ENCODE results near the gene ALPL. TPM values are rescaled to one million over a fixed set of nuclear protein-coding genes. Genes with fewer than 3 reads are reported as not detected.

The ALPL gene
- total RNA-seq, 4 donors from 2014 or later: 2.8 to 6.4 (median 4.4) TPM

DNA sequence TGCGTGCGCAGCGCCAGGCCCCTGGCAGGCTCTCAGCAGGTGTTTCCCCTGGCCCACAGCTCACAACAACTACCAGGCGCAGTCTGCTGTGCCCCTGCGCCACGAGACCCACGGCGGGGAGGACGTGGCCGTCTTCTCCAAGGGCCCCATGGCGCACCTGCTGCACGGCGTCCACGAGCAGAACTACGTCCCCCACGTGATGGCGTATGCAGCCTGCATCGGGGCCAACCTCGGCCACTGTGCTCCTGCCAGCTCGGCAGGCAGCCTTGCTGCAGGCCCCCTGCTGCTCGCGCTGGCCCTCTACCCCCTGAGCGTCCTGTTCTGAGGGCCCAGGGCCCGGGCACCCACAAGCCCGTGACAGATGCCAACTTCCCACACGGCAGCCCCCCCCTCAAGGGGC, 68.1 kb downstream of the ALPL start:
- TF ChIP-seq, protein P1, sequence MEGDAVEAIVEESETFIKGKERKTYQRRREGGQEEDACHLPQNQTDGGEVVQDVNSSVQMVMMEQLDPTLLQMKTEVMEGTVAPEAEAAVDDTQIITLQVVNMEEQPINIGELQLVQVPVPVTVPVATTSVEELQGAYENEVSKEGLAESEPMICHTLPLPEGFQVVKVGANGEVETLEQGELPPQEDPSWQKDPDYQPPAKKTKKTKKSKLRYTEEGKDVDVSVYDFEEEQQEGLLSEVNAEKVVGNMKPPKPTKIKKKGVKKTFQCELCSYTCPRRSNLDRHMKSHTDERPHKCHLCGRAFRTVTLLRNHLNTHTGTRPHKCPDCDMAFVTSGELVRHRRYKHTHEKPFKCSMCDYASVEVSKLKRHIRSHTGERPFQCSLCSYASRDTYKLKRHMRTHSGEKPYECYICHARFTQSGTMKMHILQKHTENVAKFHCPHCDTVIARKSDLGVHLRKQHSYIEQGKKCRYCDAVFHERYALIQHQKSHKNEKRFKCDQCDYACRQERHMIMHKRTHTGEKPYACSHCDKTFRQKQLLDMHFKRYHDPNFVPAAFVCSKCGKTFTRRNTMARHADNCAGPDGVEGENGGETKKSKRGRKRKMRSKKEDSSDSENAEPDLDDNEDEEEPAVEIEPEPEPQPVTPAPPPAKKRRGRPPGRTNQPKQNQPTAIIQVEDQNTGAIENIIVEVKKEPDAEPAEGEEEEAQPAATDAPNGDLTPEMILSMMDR (IDR thresholded peaks at IDR 0.05): no peak
- TF ChIP-seq POLR2A (IDR thresholded peaks at IDR 0.05): no peak
- Histone ChIP-seq H3K4me1 (no peaks in the 10 kb centered on the region), H3K36me3 (no peaks in the 10 kb centered on the region), H3K9me3 (no peaks in the 10 kb centered on the region), H3K27ac (no peak overlapping the region), H3K4me3 (no peak overlapping the region), H3K27me3 (no peaks in the 10 kb centered on the region)
- no peak for DNase-seq
- intact Hi-C loops (cut with DNase I; ENCODE audit: low total_unique reads): no loop called here

DNA sequence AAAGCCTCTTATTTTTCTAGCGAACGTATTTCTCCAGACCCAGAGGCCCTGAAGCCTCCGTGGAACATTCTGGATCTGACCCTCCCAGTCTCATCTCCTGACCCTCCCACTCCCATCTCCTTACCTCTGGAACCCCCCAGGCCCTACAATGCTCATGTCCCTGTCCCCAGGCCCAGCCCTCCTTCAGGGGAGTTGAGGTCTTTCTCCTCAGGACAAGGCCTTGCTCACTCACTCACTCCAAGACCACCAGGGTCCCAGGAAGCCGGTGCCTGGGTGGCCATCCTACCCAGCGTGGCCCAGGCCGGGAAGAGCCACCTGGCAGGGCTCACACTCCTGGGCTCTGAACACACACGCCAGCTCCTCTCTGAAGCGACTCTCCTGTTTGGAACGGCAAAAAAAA, 68.7 kb downstream of the ALPL start:
- TF ChIP-seq, protein P1 (IDR thresholded peaks at IDR 0.05): no peak
- TF ChIP-seq POLR2A (IDR thresholded peaks at IDR 0.05): no peak
- no peaks in the 10 kb centered on the region for H3K4me1 ChIP-seq
- no peak overlapping the region for H3K27ac ChIP-seq
- no peak for DNase-seq
- H3K4me3 ChIP-seq: no peak overlapping the region
- no peaks in the 10 kb centered on the region for H3K9me3 ChIP-seq
- no peaks in the 10 kb centered on the region for H3K36me3 ChIP-seq
- intact Hi-C loops (cut with DNase I; ENCODE audit: low total_unique reads): no loop called here
- H3K27me3 ChIP-seq: no peaks in the 10 kb centered on the region

DNA sequence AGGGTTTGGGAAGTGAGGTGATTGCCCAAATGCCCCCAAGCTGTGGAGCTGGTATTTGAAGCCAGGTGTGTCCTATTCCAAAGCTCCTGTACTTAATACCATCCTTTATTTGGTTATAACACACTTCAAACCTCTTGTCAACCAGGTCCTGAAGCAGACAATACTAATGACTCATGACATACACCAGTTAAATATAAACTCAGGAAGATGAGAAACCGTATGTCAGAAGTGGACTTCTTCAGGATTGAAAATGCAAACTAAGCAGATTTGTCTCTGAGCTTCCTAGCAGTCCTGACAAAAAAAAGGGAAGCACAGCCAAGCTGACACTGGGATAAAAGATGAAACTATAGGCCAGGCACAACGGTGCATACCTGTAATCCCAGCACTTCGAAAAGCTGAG, 70.6 kb downstream of the ALPL start:
- no peak for DNase-seq
- intact Hi-C loops (cut with DNase I; ENCODE audit: low total_unique reads): no loop called here
- no peak overlapping the region for H3K4me3 ChIP-seq
- no peak for TF ChIP-seq POLR2A (IDR thresholded peaks at IDR 0.05)
- TF ChIP-seq, protein P1 (IDR thresholded peaks at IDR 0.05): no peak
- H3K27ac ChIP-seq: no peak overlapping the region
- no peaks in the 10 kb centered on the region for H3K27me3 ChIP-seq
- no peaks in the 10 kb centered on the region for H3K9me3 ChIP-seq
- no peaks in the 10 kb centered on the region for H3K4me1 ChIP-seq
- H3K36me3 ChIP-seq: no peaks in the 10 kb centered on the region

DNA sequence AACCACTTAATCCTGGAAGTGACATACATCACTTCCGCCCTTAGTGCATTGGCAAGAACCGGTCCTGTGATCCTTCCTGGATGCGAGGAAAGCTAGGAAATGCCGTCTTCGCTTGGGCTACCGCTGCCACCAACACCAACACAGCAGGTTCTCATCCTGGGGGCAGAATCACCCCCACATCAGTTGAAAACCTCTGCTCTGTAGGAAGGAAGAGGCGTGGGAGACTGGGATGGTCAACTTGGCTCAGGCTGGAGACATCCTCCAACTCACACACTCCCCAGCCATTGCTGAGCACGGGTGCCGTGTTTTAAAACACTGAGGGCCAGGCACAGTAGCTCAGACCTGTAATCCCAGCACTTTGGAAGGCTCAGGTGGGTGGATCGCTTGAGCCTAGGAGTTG, 74.9 kb downstream of the ALPL start:
- TF ChIP-seq, protein P1 (IDR thresholded peaks at IDR 0.05): no peak
- no peak for TF ChIP-seq POLR2A (IDR thresholded peaks at IDR 0.05)

DNA sequence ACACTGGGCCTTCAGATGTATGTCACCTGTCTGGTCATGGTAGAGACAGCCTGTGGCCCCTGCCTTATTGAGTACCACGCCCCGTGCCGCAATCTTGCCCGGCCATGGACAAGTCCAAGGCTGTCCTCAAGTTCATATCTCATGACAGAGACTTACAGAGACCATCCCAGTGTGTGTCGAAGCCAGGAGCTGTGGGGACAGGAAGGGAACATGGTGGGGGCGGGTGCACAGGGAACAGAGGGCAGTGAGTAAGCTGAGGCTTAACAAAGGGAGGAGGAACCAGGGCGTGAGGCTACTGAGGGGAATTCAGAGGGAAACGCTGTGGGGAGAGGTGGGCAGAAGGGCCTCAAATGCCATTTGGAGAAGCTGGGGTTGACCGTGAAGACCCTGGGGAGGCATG, 75.8 kb downstream of the ALPL start:
- no peak for DNase-seq
- TF ChIP-seq POLR2A (IDR thresholded peaks at IDR 0.05): no peak
- TF ChIP-seq, protein P1 (IDR thresholded peaks at IDR 0.05): no peak
- Histone ChIP-seq H3K4me1 (no peaks in the 10 kb centered on the region), H3K9me3 (no peaks in the 10 kb centered on the region), H3K27me3 (no peaks in the 10 kb centered on the region), H3K27ac (no peak overlapping the region), H3K36me3 (no peaks in the 10 kb centered on the region), H3K4me3 (no peak overlapping the region)
- intact Hi-C loops (cut with DNase I; ENCODE audit: low total_unique reads): no loop called here

More for the DNA sequence above, 74.9 kb downstream of the ALPL start:
- H3K27ac ChIP-seq: no peak overlapping the region
- no peaks in the 10 kb centered on the region for H3K9me3 ChIP-seq
- H3K27me3 ChIP-seq: no peaks in the 10 kb centered on the region
- H3K36me3 ChIP-seq: no peaks in the 10 kb centered on the region
- H3K4me3 ChIP-seq: no peak overlapping the region
- no peaks in the 10 kb centered on the region for H3K4me1 ChIP-seq
- intact Hi-C loops (cut with DNase I; ENCODE audit: low total_unique reads): no loop called here
- no peak for DNase-seq

Measured in uterus (tissue), 4 donors.